Measurements from ENCODE around the gene RHBDD1.

Gene RHBDD1, protein sequence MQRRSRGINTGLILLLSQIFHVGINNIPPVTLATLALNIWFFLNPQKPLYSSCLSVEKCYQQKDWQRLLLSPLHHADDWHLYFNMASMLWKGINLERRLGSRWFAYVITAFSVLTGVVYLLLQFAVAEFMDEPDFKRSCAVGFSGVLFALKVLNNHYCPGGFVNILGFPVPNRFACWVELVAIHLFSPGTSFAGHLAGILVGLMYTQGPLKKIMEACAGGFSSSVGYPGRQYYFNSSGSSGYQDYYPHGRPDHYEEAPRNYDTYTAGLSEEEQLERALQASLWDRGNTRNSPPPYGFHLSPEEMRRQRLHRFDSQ

DNA sequence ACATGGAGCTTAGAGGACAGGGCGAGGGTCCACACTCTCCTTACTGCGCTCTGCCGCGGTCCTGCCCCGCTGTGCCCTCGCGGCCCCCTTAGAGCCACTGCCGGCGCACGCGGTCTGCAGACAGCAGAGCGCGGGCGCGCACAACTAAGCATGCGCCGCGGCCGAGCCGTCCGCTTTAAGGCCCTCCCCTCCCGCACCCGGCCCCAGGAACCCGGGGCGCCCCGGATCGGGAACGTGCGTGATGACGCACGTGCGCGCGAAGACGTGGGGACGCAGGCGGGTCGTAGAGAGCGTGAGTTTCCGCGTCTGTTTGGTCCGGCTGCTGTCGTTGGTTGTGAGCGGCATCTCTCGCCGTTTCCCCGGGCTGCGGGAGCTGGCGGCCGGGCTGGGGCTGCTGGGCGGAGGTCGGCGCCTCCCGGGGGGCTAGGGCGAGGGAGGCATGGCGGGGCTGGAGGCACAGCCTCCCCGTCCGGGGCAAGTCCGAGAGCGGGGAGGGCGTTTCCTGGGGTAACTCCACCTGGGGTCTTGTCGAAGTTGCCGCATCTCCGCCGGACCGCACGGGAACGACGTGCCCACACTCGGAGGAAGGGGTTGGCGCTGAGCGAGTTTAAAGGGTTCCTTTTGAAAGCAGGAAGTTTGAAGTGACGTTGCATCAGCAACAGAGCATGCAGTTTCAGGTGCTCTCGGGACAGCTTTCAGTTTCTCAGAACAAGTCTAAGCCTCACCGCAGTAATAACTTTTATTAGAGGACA is at the start of gene RHBDD1:
TSS of gene RHBDD1 (plus strand) at position 259 of the 752 bp plus-strand sequence. CDS start 28,640 bp downstream, outside the sequence.
- peak; percentile 95 for DNase-seq

DNA sequence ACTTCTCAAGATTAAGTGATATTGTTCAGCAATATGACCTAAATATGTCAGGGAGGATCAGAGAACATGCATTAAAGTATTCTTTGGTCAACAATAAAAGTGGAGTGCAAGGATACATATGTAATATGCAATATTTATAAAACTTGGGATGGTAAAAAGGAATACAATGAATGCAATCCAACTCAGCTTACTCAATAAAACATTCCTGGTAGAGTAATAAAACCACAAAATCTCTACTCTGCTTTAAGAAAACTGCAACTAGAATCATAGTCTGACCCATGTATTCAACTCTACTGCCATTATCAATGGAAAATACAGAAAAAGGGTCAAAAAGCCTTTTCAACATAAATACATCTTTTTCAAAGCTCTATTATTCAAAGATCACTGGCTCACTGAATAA is 47.8 kb upstream of the RHBDD1 start:
- no peak for DNase-seq

DNA sequence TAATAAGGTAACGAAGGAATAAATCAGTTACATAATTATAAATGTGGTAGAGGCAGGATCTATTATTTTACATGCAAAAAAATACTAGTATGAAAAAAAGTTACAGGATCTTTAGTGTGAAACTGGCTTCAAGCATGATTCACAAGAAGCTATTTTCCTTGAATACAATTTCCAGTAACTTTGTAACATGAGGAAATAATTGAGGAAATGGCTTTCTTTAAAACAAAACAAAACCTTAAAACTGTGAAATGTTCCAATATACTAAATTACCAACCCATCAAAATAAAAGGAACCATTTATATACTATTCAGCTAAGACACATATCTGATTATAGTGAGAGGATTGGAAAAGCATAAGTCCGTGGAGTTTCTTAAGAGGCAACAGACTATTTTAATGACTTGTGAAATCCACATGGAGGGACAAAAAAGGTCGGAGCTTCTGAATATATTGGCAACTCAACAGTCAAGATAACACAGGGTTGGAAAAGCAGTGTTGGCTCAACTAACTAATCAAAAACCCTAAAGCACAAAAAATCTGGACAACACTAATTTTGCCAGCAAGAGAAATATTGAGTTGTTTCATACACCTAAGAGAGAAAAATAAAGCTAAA is 46.9 kb upstream of the RHBDD1 start:
- no peak for DNase-seq

DNA sequence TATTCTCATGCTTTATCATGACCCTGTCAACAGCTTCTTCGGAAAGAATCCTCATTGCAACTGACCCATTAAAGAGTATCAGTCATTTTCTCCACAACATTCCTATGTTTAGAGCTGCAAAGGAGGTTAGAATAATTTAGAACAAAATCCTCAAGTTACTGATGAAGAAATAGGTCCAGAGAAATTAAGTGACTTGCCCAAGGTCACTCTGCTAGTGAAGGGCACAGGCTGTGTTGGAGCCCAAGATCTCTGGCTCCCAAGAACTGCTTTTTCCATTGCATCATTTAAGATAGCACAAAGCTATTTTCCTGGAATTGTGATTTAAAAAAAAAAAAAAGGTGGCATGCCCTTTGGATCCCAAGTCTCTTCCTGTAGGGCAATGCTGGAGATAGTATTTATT is 45.8 kb upstream of the RHBDD1 start:
- DNase-seq = no peak

DNA sequence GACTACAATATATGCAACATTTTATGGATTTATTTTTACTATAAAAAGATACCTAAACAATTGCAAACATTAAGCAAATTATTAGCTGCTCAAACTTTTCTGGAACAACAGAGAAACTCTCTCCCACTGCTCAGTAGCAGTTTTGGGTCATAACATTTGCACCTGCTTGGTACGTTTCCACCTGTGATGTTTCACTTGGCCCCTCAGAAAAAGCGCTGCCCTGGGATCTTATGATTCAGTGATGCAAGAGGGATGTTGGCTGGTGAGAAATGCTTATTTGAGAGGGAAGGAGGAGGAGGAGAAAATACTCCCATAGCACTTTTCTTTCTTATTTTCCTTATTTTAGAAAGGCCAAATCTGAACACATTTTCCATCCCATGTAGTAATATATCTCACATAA is 45.4 kb upstream of the RHBDD1 start:
- DNase-seq = no peak

DNA sequence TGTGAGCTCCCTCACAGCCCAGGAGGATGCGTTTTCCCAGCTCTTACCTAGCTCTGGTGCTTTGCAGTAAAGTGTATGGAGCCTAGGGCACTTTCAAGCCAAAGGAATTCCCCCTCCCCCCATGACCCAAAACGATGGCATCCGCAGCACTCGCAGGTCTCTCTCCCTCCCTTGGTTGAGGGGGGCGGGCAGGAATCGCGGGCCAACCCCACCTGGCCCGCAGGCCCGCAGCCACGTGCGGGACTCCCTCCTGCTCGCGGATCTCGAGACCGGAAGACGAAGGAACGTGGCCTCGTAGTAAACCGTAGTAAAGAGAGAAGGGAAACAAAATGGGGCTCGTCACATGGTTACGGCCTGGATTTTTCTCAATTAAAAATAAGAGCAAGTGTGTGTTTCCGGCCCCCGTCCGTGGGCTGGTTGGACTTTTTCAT is 44.8 kb upstream of the RHBDD1 start:
- peak; percentile 66 for DNase-seq

DNA sequence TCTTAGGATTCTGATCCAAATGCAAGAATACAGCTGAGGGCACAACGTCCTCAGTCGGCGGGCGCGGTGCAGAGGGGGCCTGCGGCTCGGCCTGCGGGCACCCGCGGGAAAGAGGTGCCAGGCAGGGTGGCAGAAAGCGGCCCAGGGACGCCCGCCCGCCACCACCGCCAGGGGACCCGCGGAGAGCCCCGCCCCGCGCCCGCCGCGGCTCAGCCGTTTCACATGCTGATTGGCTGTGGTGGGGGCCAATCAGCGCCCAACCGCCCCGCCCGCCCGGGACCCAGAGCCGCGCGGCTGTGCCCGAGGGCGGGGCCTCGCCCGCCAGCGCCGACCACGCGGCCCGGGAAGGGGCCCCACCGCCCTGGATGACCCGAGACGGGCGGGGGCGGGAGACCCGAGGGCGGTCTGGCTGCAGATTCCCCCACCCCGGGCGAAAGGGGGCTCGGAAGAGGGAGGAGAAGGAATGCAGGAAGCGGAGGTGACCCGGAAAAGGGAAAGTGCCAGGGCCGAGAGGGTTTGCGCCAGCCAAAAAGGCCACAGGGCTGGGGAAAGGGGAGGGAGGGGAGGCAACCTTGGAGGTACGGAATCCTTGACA is 44.3 kb upstream of the RHBDD1 start:
- peak; percentile 93 for DNase-seq

DNA sequence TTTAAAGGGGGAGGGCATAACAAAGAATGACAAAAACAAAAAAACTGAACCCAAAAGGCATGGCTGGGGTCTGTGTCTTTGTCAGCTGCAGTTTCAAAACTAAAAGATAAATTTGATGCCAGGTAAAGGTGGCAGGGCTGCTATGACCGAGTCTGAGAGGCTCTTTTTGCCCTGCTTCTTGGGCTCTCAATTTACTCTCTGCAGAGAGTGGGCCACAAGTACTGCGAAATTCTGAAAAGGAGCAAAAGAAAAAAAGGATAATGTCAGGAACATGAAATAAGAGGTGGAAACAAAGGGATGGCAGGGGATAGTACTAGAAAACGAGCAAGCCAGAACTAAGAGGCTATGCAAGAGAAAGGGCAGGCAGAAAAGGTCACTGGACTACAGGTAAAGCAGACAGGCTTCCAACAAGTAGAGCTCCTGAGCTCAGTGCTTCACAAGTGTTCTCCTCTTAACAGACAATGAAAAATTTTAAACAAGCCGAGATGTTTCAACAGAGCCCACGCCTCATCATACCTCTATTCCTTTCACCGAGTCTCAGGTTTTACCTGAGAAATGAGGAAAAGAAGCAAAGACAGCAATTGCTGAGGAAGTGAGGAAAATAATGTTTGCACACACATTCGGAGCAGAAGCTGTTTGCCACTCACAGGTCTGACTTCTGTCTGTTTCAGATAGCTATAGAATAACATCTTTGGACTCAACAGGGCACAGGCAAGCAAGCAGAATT is 43.5 kb upstream of the RHBDD1 start:
- no peak for DNase-seq

DNA sequence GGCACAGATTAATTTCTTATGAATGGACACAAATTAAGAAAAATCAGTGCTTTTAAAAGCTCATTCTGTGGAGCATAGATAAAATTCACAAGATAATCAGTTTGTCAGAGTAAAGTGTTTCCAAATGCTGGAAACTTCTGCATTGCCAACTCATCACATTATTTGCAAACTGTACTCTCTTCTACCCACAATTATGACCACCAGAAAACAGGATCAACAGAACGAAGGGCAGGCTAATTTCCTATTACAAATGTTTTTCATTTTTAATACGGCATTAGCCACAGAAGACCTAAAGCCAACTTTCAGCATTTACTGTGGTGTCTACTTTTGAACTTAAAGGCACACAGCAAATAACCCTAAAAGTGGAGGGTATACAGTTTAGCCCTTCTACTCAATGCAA is 42.2 kb upstream of the RHBDD1 start:
- no peak for DNase-seq

DNA sequence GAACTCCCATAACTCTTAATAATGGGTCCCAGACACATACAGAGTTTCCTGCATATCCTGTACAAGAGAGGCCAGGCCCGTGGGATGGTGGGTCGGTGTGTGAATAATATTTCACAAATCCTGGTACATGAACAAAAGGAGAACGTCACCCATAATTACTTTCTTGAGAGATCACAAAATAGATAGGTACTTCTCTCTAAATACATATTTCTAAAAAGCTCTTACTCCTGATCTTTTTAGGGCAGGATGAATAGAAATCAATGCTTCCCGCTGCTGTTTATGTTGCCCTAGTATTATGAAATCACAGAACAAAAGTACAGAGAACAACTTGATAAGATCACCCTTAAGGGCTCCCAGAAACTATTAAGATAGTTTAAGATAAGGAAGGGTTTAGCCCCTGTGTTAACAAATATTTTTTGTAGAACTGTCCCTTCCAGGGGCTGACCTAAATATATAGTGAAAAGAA is 41.6 kb upstream of the RHBDD1 start:
- DNase-seq = no peak

DNA sequence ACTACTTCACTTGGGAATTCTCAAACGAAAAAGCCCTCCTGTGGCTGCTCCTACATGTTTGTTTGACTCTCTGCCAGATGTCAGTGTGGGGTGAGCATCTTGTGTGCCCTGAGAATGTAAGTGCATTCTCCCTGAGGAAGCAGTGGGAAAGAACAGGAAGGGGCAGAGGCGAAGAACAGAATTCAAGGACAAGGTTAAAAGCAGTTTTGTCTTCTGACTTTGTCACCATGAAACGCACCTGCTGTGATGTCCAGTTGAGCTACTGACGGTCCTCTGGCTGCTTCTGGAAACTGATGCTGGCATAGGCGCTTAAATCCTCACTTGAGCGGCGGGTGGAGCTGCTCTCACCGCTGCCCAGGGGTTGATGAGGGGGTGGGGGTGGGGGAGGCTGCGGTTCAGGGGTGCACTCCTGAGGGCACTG is 41.1 kb upstream of the RHBDD1 start:
- DNase-seq = no peak

DNA sequence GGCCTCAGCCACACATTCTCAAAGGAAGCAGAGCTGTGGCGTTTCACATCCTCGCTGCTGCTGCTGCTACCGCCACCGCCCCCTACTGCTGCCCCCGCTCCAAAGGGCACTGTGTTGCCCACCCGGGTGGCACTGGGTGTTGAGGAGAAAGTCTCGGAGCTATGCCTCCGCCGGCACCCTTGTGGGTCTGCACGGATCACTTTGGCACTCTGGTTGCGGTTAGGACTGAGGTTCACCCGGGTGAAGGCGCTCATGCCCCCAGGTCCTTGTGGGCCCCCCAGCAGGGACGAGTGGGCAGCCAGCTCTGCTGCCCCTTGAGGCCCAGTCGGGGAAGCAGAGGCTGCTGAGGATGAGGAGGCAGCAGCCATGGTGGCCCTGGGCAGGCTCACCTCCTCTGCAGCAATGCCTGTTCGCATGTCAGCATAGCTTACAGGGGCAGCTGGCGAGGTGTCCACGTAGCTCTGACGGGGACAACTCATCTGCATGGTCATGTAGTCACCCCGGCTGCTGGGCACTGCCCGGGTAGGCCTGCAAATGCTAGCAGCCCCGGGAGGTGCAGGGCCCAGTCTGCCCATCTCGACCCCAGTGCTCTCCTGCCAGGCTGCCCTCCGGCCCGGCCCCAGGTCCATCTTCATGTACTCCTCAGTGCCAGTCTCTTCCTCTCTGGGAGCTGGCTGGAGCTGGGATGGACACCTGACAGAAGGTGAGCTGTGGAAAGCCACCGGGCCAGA is 40.4 kb upstream of the RHBDD1 start:
- DNase-seq = no peak

DNA sequence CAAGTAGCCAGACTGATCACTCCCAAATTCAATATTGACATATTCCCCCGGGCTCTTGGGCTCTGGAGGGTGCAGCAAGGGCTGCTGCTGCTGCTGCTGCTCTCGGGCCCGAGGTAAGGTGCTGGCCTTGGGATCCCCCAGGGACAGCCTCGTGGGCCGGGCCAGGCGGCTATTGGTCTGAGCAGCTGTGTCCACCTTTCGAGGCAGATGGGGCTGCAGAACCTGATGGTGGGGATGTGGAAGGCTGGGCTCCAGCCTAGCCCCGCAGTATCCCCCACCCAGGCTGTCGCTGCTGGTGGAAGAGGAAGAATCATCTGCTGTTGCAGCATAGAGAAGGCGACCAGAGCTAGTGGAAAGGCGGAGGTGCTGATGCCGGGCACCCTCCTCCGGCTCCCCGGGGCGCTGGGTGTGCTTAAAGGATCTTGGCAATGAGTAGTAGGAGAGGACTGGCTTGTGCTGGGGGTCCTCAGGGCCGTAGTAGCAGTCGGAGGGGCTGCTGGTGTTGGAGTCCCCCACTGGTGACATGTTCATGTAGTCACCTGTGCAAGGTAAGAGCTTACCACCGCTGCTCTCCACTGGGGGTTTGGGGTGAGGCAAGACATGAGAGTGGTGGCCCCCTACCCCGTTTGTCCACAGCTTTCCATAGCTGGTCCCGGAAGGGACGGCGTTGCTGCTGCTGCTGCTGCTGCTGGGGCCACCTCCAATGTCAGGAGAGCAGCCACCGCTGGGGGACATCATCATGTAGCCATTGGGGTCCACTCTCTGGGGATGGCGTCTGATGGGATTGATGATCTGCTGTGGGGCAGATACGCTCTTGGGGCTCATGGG is 39.6 kb upstream of the RHBDD1 start:
- no peak for DNase-seq

DNA sequence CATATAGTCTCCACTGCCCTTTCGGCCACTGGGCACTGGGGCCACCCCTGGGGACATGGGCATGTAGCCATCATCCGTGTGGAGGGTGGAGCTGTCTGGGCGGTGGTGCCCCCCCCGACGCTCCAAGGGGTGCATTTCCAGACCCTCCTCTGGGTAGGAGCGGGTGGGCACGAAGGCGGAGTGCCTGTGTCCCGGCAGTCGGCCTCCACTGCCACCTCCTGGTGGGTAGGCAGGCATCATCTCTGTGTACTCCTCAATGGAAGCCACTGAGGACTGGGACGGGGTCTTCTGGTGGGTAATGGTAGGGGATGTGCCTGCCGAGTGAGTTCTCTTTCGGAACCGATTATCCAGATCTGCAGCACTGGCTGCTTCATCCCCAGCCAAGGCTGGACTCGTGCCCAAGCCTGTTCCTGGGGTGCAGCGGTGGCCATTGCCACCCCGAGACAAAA is 39.0 kb upstream of the RHBDD1 start:
- DNase-seq = no peak

DNA sequence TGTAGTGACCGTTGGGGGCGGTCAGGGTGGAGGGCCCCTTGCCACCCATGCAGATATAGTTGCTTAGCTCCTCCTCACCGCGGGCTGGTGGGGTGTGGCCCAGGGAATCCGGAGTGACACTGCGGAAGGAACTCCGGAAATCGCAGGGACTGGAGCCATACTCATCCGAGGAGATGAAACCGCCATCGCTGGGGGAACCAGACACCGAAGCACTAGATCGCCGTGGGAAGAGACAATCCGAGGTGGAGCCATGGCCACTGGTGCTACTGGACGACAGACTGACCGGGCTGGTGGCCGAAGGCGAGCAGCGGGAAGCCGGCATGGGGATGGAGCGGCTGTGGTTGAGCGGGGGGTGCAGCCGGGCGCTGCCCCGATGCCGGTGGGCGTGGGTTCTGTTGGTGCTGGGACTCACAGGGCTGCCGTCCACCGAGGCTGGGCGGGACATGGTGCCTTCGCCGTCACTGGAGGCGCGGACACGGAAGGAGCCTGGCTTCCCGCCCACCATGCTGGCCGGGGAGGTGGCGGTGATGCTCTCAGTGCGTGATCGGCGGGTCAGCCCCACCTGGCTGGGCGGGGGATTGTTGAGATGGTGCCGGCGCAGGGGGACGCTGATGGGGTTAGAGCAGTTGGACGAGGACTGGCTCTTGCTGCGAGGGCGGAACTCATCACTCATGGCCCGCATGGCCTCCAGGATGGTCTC is 38.4 kb upstream of the RHBDD1 start:
- no peak for DNase-seq

DNA sequence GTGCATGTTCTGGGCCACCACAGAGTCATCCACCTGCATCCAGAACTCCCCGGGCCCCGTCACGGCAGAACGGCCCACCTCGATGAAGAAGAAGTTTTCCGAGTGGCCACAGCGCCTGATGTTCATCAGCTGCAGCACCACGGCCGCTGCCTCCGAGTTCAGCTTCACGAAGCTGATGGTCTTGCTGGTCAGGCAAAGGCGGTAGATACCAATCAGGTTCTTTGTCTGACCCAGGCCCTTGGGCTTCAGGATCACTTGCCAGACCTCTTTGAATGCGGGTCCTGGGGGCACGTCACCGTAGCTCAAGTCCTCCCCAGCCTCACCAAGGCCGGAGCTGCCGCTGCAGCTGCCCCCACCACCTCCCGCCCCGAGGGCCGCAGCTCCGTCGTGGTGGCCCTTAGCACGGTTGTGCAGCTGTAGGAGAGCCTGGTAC is 37.8 kb upstream of the RHBDD1 start:
- peak; percentile 69 for DNase-seq

DNA sequence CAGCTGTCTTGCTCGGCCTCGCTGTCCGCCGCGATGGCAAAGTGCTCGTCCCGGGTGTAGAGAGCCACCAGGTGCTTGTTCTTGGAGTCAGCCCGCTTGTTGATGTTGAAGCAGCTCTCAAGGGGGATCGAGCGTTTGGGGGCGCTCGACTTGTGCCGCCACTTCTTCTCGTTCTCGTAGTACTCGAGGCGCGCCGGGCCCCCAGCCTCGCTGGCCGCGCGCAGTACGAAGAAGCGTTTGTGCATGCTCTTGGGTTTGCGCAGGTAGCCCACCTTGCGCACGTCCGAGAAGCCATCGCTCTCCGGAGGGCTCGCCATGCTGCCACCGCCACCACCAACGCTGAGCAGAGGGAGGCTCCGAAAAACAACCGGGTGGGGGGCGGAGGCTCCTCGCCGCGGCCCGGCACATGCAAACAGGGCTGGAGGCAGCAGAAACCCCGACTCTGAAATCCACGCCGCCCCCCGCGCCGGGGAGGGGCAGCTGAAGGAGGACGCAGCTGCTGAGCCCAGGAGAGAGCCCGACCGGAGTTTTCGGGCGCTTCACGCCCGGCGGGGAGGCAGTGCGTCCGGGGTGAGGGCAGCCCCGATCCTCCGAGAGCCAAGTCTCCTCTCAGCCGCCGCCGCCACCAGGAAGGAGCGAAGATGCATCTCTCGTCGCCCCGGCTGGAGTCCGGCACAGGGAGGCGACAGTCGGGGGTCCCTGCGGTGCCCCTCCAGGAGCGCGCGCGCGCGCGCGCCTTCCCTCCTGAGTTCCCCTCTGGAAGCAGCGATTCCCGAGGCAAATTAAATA is 37.2 kb upstream of the RHBDD1 start:
- peak; percentile 65 for DNase-seq

DNA sequence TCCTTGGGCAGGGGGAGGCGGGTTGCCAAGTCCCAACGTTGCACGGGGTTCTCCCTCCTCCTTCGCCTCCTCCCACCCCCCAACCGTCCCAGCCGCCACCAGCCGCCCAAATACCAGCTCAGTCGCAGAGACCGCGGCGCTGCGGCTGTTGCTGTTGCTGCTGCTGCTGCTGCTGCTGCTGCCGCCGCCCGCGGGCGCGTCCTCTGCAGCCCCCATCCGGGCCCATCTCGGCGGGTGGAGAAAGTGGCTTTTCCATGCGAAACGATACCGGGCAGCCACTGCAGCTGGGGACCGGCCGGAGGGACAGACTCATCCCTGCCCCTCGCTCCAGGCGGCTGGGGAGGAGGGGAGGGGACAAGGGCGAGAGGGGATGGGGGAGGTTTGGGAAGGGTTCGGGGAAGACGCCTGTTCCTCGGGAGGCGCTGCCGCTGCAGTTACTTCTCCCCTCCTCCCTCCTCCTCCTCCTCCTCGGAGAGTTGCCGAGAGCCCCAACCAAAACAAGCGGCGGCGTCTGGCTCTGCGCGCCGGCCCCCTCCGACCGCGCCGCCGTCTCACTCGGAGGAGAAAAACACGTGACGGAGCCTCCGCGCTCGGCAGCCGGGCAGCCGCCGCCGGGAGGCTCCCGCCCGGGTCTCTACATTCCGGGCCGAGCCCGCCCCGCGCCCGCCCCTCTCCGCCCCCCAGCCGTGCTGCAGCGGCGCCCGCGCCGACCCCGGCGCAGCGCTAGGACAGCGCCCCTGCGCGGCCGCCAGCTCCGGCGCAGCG is 36.5 kb upstream of the RHBDD1 start, which contains the start of gene IRS1:
TSS of gene IRS1 (minus strand) at position 610 of the 765 bp plus-strand sequence. CDS start 1,082 bp downstream, outside the sequence.
- DNase-seq = peak; percentile 92
